ENCODE measurements around the gene MSX1.
A peak's percentile ranks its signal among the peaks of the same experiment; 100 is the strongest.

Gene MSX1

GRCh38 chr4:4865705-4866123, 6.2 kb downstream of the MSX1 start:
- TF ChIP-seq, protein P1, sequence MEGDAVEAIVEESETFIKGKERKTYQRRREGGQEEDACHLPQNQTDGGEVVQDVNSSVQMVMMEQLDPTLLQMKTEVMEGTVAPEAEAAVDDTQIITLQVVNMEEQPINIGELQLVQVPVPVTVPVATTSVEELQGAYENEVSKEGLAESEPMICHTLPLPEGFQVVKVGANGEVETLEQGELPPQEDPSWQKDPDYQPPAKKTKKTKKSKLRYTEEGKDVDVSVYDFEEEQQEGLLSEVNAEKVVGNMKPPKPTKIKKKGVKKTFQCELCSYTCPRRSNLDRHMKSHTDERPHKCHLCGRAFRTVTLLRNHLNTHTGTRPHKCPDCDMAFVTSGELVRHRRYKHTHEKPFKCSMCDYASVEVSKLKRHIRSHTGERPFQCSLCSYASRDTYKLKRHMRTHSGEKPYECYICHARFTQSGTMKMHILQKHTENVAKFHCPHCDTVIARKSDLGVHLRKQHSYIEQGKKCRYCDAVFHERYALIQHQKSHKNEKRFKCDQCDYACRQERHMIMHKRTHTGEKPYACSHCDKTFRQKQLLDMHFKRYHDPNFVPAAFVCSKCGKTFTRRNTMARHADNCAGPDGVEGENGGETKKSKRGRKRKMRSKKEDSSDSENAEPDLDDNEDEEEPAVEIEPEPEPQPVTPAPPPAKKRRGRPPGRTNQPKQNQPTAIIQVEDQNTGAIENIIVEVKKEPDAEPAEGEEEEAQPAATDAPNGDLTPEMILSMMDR (IDR thresholded peaks at IDR 0.05; ENCODE audit: insufficient read depth, low read depth, low read length, missing control alignments): no peak
- H3K4me3 ChIP-seq (ENCODE audit: low read depth, low read length): peak overlapping the region; percentile 42
- no peak for DNase-seq (ENCODE audit: low read depth)

DNA sequence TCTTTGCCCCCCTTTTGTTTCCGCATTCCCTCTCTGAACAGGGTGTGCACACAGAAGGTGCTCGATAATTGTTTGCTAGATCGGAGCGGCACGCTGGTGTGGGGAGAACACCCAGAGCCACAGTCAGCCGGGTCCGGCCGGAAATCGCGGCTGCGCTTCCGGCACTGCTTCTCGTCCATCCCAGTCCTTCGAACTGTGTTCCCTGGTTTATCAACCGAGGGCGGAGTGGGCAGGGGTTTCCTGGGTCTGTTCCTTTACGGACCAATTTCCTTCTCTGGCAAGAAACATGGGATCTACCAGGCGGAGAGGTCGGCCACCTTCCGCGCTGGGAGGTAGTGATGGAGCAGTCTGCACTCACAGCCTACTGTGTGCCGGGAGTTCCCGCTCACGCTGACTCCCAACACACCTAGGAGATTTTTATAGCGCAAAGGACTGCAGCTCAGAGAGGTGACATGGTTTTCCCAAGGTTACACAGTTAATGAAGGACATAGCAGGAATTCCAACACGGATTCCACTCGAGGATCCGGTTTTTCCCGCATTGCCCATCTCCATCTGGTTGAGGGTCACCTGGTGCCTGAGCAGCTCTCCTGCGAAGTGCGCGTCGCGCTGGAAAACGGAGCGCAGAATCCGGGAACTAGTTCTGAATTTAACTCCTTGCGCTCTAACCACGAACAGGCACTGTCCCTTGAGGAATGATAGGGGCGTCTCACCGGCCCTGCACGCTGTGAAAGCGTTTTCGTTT, 6.8 kb downstream of the MSX1 start:
- TF ChIP-seq, protein P1 (IDR thresholded peaks at IDR 0.05; ENCODE audit: insufficient read depth, low read depth, low read length, missing control alignments): no peak
- peak overlapping the region; percentile 42 for H3K4me3 ChIP-seq (ENCODE audit: low read depth, low read length)
- peak; percentile 27 for DNase-seq (ENCODE audit: low read depth)

- no peak overlapping the region for H3K4me3 ChIP-seq (ENCODE audit: low read depth, low read length)
- peak; percentile 20 for DNase-seq (ENCODE audit: low read depth)
- TF ChIP-seq, protein P1 (IDR thresholded peaks at IDR 0.05; ENCODE audit: insufficient read depth, low read depth, low read length, missing control alignments): no peak
Observed at GRCh38 chr4:4866866-4867374, 7.5 kb downstream of the MSX1 start.

DNA sequence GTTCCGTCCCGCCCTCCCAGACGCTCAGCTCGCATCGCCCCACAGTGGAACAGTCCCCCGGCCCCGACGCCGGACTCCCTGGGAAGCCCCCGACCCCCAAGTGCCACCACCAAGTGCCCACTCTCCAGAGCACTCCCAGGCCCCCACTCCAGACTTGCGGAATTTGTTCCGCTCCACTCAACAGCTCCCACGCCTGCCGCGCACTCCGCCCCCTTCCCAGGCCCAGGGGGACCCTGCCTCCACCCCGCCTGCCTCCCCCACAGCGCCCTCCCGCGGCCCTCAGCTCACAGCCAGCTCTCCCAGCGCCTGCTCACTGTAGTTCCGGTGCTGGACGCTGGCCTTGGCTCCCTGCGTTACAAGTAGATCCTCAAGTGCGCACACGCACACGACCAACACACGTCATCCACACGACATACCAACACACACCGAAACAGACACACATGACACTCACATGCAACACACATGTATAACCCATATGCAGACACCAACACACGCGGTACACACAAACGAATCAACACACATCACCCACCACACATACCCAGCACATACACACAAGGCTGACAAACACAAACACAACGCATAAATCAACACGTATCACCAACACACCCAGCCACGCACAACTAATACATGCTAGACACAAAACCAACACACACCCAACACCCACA, 8.0 kb downstream of the MSX1 start:
- H3K4me3 ChIP-seq (ENCODE audit: low read depth, low read length): no peak overlapping the region
- TF ChIP-seq, protein P1 (IDR thresholded peaks at IDR 0.05; ENCODE audit: insufficient read depth, low read depth, low read length, missing control alignments): peak; percentile 13
- DNase-seq (ENCODE audit: low read depth): no peak

DNA sequence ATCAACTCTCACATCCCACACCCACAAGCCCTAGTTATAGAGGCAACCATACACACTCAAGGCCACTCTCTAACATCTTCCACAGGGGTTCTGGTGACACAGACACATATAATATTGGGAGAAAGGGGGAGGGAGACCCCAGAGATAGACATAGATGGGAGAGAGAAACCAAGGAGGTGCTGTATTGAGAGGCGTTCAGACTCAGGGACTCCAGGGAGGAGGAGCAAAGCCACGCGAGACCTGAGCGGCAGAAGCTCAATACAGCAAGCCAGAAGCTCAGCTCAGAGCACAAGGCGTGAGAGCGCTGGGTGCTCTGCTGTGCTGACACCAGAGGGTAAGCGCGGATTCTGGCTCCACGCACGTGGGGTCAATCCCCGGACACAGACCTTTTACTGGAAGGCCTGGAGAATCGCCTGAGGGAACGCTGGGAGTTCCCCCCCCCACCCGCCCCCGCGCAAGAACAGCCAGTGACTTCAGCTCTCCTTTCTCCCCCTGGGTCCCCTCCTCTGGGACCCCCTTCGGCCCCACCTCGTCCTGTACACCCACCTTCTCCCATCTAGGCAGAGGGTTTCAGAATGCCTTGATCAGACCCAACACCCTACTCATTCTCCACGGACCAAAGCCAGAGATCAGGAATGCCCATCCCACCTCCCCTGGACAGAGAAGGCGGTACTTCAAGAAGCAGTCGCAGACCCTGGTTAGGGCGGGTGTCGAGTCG, 8.7 kb downstream of the MSX1 start:
- TF ChIP-seq, protein P1 (IDR thresholded peaks at IDR 0.05; ENCODE audit: insufficient read depth, low read depth, low read length, missing control alignments): no peak
- DNase-seq (ENCODE audit: low read depth): no peak
- H3K4me3 ChIP-seq (ENCODE audit: low read depth, low read length): no peak overlapping the region

DNA sequence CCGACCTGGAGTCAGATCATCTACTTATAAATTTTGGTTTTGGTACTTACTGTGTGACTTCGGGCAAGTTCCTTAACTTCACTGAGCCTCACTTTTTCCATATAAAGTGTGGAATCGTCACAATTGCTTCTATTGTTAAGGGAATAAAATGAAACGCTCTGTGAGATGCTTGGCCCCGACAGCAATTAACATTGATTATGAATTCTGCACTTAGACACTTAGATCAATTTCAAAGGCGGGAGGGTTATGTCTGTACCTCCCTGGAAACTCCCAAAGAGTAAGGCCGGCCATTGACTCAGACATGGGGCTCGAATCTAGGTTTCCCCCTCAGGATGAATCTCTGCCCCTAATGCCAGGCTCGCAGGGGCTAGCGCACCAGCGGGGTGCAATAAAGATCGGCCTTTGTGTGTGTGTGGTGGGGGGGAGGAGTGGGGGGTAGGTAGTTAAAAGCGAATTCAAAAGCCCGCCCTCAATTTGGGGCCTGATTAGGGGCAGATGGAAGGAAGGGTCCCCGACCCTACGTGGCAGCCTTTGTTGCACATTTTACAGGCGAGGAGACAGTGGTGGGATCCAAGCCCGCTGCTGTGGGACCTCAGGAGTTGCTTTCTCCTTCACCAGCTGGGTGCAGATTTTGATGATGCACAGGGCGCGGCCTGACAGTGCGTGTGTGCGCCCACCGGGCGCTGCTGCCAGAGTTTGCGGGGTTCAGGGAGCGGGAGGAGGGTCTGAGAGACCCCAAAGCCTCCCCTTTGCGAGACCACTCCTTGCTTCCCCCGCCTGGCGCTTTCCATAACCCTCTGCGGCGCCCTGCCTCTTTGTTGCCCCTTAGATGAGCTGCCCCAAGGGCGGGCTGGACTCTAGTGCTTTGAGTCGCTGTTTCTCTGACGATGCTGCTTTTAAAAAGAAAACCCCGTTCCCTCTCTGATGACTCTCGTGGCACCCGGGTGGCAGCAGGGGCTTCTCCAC, 9.6 kb downstream of the MSX1 start:
- H3K4me3 ChIP-seq (ENCODE audit: low read depth, low read length): no peak overlapping the region
- TF ChIP-seq, protein P1 (IDR thresholded peaks at IDR 0.05; ENCODE audit: insufficient read depth, low read depth, low read length, missing control alignments): no peak
- no peak for DNase-seq (ENCODE audit: low read depth)

Measured in GM12865 (cell line).